Purkinje cell (primary cell): ENCODE data around the gene SCD5. TPM values are rescaled to one million over a fixed set of nuclear protein-coding genes. Genes with fewer than 3 reads are reported as not detected.

Source experiments
- polyA plus RNA-seq: library from polyadenylated mRNA; unstranded; fragments of >200 nt; fragmentation: Nextera tagmentation; gene quantifications from 2 replicates; pipeline ENCODE4 v1.2.1, GENCODE V29; 2014

Gene SCD5
- 439 and 536 TPM in 2 replicates for polyA plus RNA-seq

GRCh38 chr4:82798168-82799005, at the start of gene SCD5:
TSS of gene SCD5 (minus strand) at chr4:82798796. CDS start at chr4:82798537, 259 bp downstream.

Other genes with a start within 250 kb of the SCD5 start
- gene TMEM150C, start 236.8 kb downstream of the SCD5 start, polyA plus RNA-seq = 0.78 and 7.0 TPM in 2 replicates
- 83.6 and 105 TPM in 2 replicates for gene SEC31A, start 92.4 kb upstream of the SCD5 start, polyA plus RNA-seq
- 4.8 and 6.4 TPM in 2 replicates for gene THAP9, start 101.9 kb upstream of the SCD5 start, polyA plus RNA-seq
- 10.9 and 15.7 TPM in 2 replicates for gene LIN54, start 212.0 kb upstream of the SCD5 start, polyA plus RNA-seq
- gene COPS4, start 236.4 kb upstream of the SCD5 start, polyA plus RNA-seq = 166 and 220 TPM in 2 replicates